ENCODE results near the gene TFAP2E.

Gene TFAP2E

GRCh38 chr1:35561297-35561971, 11.7 kb upstream of the TFAP2E start:
- no peak for TF ChIP-seq GATA3 (IDR thresholded peaks at IDR 0.05; ENCODE audit: low read depth, low read length)
- TF ChIP-seq GATA2 (IDR thresholded peaks at IDR 0.05; ENCODE audit: low read depth, low read length): no peak

- TF ChIP-seq GATA3 (IDR thresholded peaks at IDR 0.05; ENCODE audit: low read depth, low read length): no peak
- TF ChIP-seq GATA2 (IDR thresholded peaks at IDR 0.05; ENCODE audit: low read depth, low read length): no peak
Measured at GRCh38 chr1:35561972-35562680, 11.0 kb upstream of the TFAP2E start.

- no peak for TF ChIP-seq GATA2 (IDR thresholded peaks at IDR 0.05; ENCODE audit: low read depth, low read length)
- TF ChIP-seq GATA3 (IDR thresholded peaks at IDR 0.05; ENCODE audit: low read depth, low read length): no peak
Measured at GRCh38 chr1:35563166-35563565, 9.9 kb upstream of the TFAP2E start.

GRCh38 chr1:35564037-35564883, 8.9 kb upstream of the TFAP2E start:
- TF ChIP-seq GATA3 (IDR thresholded peaks at IDR 0.05; ENCODE audit: low read depth, low read length): no peak
- TF ChIP-seq GATA2 (IDR thresholded peaks at IDR 0.05; ENCODE audit: low read depth, low read length): no peak

GRCh38 chr1:35564884-35565741, 8.0 kb upstream of the TFAP2E start:
- TF ChIP-seq GATA2 (IDR thresholded peaks at IDR 0.05; ENCODE audit: low read depth, low read length): no peak
- no peak for TF ChIP-seq GATA3 (IDR thresholded peaks at IDR 0.05; ENCODE audit: low read depth, low read length)

- TF ChIP-seq GATA3 (IDR thresholded peaks at IDR 0.05; ENCODE audit: low read depth, low read length): no peak
- TF ChIP-seq GATA2 (IDR thresholded peaks at IDR 0.05; ENCODE audit: low read depth, low read length): no peak
Measured at GRCh38 chr1:35565742-35566133, 7.4 kb upstream of the TFAP2E start.

- no peak for TF ChIP-seq GATA3 (IDR thresholded peaks at IDR 0.05; ENCODE audit: low read depth, low read length)
- TF ChIP-seq GATA2 (IDR thresholded peaks at IDR 0.05; ENCODE audit: low read depth, low read length): no peak
Measured at GRCh38 chr1:35567947-35568558, 5.1 kb upstream of the TFAP2E start.

GRCh38 chr1:35568975-35569395, 4.1 kb upstream of the TFAP2E start:
- TF ChIP-seq GATA2 (IDR thresholded peaks at IDR 0.05; ENCODE audit: low read depth, low read length) (no peak), GATA3 (IDR thresholded peaks at IDR 0.05; ENCODE audit: low read depth, low read length) (no peak)

- TF ChIP-seq GATA2 (IDR thresholded peaks at IDR 0.05; ENCODE audit: low read depth, low read length): no peak
Measured at GRCh38 chr1:35569936-35570335, 3.2 kb upstream of the TFAP2E start.

- TF ChIP-seq GATA3 (IDR thresholded peaks at IDR 0.05; ENCODE audit: low read depth, low read length): no peak
- TF ChIP-seq GATA2 (IDR thresholded peaks at IDR 0.05; ENCODE audit: low read depth, low read length): no peak
Measured at GRCh38 chr1:35570589-35571137, 2.5 kb upstream of the TFAP2E start.

GRCh38 chr1:35571263-35571662, 1.9 kb upstream of the TFAP2E start:
- TF ChIP-seq GATA3 (IDR thresholded peaks at IDR 0.05; ENCODE audit: low read depth, low read length) (no peak), GATA2 (IDR thresholded peaks at IDR 0.05; ENCODE audit: low read depth, low read length) (no peak)

GRCh38 chr1:35572296-35572695, 818 bp upstream of the TFAP2E start:
- TF ChIP-seq GATA3 (IDR thresholded peaks at IDR 0.05; ENCODE audit: low read depth, low read length) (no peak), GATA2 (IDR thresholded peaks at IDR 0.05; ENCODE audit: low read depth, low read length) (no peak)

- TF ChIP-seq GATA3 (IDR thresholded peaks at IDR 0.05; ENCODE audit: low read depth, low read length) (no peak), GATA2 (IDR thresholded peaks at IDR 0.05; ENCODE audit: low read depth, low read length) (no peak)
Measured at GRCh38 chr1:35574125-35574654, 1.1 kb downstream of the TFAP2E start.
